ENCODE results near the gene DES. TPM values are rescaled to one million over a fixed set of nuclear protein-coding genes. Genes with fewer than 3 reads are reported as not detected.

The DES gene
- total and polyA plus RNA-seq, 9 of the 15 experiments (the other 6 are each of a cell fraction or from before 2014, with no cell fraction given), result 2.5 to 58.9 (median 21.9) TPM

GRCh38 chr2:219441451-219442255 is 23.5 kb downstream of the DES start (continued):
- TF ChIP-seq, protein P1, sequence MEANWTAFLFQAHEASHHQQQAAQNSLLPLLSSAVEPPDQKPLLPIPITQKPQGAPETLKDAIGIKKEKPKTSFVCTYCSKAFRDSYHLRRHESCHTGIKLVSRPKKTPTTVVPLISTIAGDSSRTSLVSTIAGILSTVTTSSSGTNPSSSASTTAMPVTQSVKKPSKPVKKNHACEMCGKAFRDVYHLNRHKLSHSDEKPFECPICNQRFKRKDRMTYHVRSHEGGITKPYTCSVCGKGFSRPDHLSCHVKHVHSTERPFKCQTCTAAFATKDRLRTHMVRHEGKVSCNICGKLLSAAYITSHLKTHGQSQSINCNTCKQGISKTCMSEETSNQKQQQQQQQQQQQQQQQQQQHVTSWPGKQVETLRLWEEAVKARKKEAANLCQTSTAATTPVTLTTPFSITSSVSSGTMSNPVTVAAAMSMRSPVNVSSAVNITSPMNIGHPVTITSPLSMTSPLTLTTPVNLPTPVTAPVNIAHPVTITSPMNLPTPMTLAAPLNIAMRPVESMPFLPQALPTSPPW (CRISPR knock-in tag; IDR thresholded peaks at IDR 0.05), result peak; percentile 88
- TF ChIP-seq BCOR (IDR thresholded peaks at IDR 0.05) (peak; percentile 57), MAZ (CRISPR knock-in tag; conservative IDR thresholded peaks at IDR 0.05 in 1 of 2, IDR thresholded peaks at IDR 0.05 in 1 of 2) (peak in 1 of 2 experiments; percentile 3; a peak in 1 of 4 replicates), RBFOX2 (IDR thresholded peaks at IDR 0.05; ENCODE audit: low read depth, low read length) (peak; percentile 59), NRF1 (conservative IDR thresholded peaks at IDR 0.05 in 1 of 2, IDR thresholded peaks at IDR 0.05 in 1 of 2) (peak; percentile 49 to 55), BRCA1 (IDR thresholded peaks at IDR 0.05) (no peak), BRCA1 (CRISPR knock-in tag; IDR thresholded peaks at IDR 0.05) (no peak)

Data from K562 (cell line).